Uterus (tissue), 4 donors: ENCODE measurements around the gene CTNND2. TPM values are rescaled to one million over a fixed set of nuclear protein-coding genes. Genes with fewer than 3 reads are reported as not detected.

Source experiments
- DNase-seq, 2 donors: peaks; one replicate each; pipeline ENCODE4 v3.0.0-alpha.2; 2019 to 2020
- H3K27ac ChIP-seq, 2 donors: fragments of 200-600 bp; sonication (generic); 1 replicate in 1 of 2; 2 replicates in 1 of 2; pipeline ENCODE4 v1.5.1; 2016 to 2018
- H3K27me3 ChIP-seq, 2 donors: fragments of 200-600 bp; sonication (generic); one replicate each; pipeline ENCODE4 v1.5.1; 2018 to 2019; ENCODE audit warnings: control low read depth in 1 of 2
- H3K36me3 ChIP-seq, 2 donors: fragments of 200-600 bp; sonication (generic); one replicate each; pipeline ENCODE4 v1.5.1; 2019; ENCODE audit warnings: control low read depth in 1 of 2
- H3K4me1 ChIP-seq, 2 donors: fragments of 200-600 bp; sonication (generic); one replicate each; pipeline ENCODE4 v1.5.1; 2018 to 2019; ENCODE audit warnings: control low read depth in 1 of 2
- H3K4me3 ChIP-seq, 2 donors: fragments of 200-600 bp; sonication (generic); 1 replicate in 1 of 2; 2 replicates in 1 of 2; pipeline ENCODE4 v1.5.1; 2018 to 2019; ENCODE audit warnings: mild to moderate bottlenecking in 1 of 2
- H3K9me3 ChIP-seq, 2 donors: fragments of 200-600 bp; sonication (generic); one replicate each; pipeline ENCODE4 v1.5.1; 2019; ENCODE audit warnings: control low read depth in 1 of 2
- CTCF ChIP-seq, 4 experiments: fragments of 200-600 bp in 2 of 4; fragments of 450-650 bp in 2 of 4; sonication (generic) in 2 of 4; IDR thresholded peaks; one replicate each; pipeline ENCODE4 v1.5.1; 2016 to 2019; ENCODE audit warnings: antibody characterized with exemption in 4 of 4, mild to moderate bottlenecking in 2 of 4, moderate library complexity in 1 of 4
- POLR2A ChIP-seq, 2 donors: fragments of 450-650 bp; IDR thresholded peaks; one replicate each; pipeline ENCODE4 v1.6.1; 2016; ENCODE audit warnings: antibody characterized with exemption in 2 of 2, mild to moderate bottlenecking in 1 of 2, moderate library complexity in 1 of 2
- intact Hi-C: fragments of 100-400 bp; cut with DNase I; formaldehyde crosslinking; loops from one replicate; pipeline ENCODE4 v1.15.1; 2023; ENCODE audit warnings: low total_unique reads
- total RNA-seq, 4 donors: library from RNA; depleted of rRNA in 3 of 4; stranded (reverse); fragments of >200 nt in 3 of 4; gene quantifications; one replicate each; pipeline versions ENCODE4 v1.1.0 to v1.2.4, GENCODE V29; 2014 to 2023
- donor health status: DM: yes; HTN: yes; CAD: no.

The CTNND2 gene
- total RNA-seq, 4 donors from 2014 or later, result 0.49 to 1.2 TPM; not detected in 2

DNA sequence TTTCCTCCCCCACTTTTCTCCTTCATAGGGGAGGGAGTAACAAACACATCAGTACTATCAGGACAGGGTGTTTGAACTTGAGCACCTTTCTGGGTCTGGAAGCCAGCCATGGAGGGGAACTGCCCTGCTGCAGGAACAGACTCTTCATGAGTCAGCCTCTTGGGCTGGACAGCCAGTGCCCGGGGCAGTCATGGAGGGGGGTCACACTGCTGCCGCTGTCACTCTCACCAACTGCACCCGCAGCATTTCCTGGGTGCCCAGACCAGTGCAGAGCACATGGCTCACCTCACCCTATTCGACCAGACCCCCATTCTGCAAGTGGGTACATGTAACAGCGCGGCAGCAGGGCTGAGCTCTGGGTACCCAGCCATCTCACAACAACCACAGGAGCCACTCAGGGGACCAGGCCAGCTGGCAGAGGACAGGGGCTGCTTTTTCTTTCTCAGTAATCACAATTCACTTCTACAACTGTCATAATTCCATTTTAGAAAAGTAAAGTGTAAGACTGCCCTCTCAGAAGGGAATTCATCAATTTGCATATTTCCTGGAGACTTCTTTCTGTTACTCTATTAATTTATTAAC is 118.4 kb downstream of the CTNND2 start:
- no peak overlapping the region for H3K27ac ChIP-seq
- H3K9me3 ChIP-seq, result no peaks in the 10 kb centered on the region
- TF ChIP-seq POLR2A (IDR thresholded peaks at IDR 0.05), result no peak
- TF ChIP-seq CTCF (IDR thresholded peaks at IDR 0.05), result no peak
- H3K27me3 ChIP-seq, result no peaks in the 10 kb centered on the region
- no peaks in the 10 kb centered on the region for H3K4me1 ChIP-seq
- H3K36me3 ChIP-seq, result no peaks in the 10 kb centered on the region
- no peak for DNase-seq
- H3K4me3 ChIP-seq, result no peak overlapping the region
- intact Hi-C loops, result no loop called here

GRCh38 chr5:11780641-11781345 is 123.5 kb downstream of the CTNND2 start:
- Histone ChIP-seq H3K4me3 (no peak overlapping the region), H3K9me3 (no peaks in the 10 kb centered on the region), H3K4me1 (no peaks in the 10 kb centered on the region), H3K36me3 (no peaks in the 10 kb centered on the region), H3K27ac (no peak overlapping the region), H3K27me3 (no peaks in the 10 kb centered on the region)
- TF ChIP-seq CTCF (IDR thresholded peaks at IDR 0.05) (no peak), POLR2A (IDR thresholded peaks at IDR 0.05) (no peak)
- intact Hi-C loops, result no loop called here
- no peak for DNase-seq

DNA sequence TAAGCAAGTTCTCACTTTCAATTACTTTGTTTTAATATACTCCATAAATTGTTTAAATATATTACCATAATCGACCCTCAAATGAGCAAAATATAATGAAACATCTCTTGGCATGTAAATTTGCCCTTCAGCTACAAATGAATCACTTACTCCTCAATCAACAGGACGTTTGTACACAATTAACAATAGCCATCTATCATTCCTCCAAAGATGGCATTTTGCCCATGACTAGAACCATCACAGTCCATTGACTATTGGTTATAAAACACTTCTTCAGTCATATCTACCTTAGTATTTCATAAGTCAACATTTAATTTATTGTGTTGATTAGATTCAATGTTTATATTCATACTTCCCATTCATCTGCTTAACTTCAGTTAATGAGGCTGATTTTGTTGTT is 127.2 kb downstream of the CTNND2 start:
- intact Hi-C loops, result no loop called here
- Histone ChIP-seq H3K27me3 (no peaks in the 10 kb centered on the region), H3K9me3 (no peaks in the 10 kb centered on the region), H3K27ac (no peak overlapping the region), H3K36me3 (no peaks in the 10 kb centered on the region), H3K4me3 (no peak overlapping the region), H3K4me1 (no peaks in the 10 kb centered on the region)
- no peak for TF ChIP-seq CTCF (IDR thresholded peaks at IDR 0.05)
- TF ChIP-seq POLR2A (IDR thresholded peaks at IDR 0.05), result no peak
- DNase-seq, result no peak

GRCh38 chr5:11770310-11770709 is 133.9 kb downstream of the CTNND2 start:
- no peak overlapping the region for H3K4me3 ChIP-seq
- H3K27ac ChIP-seq, result no peak overlapping the region
- no peaks in the 10 kb centered on the region for H3K9me3 ChIP-seq
- no peaks in the 10 kb centered on the region for H3K27me3 ChIP-seq
- no peaks in the 10 kb centered on the region for H3K36me3 ChIP-seq
- intact Hi-C loops, result no loop called here
- DNase-seq, result no peak
- no peaks in the 10 kb centered on the region for H3K4me1 ChIP-seq
- no peak for TF ChIP-seq POLR2A (IDR thresholded peaks at IDR 0.05)
- TF ChIP-seq CTCF (IDR thresholded peaks at IDR 0.05), result no peak

GRCh38 chr5:11760934-11761603 is 143.2 kb downstream of the CTNND2 start:
- H3K9me3 ChIP-seq, result no peaks in the 10 kb centered on the region
- intact Hi-C loops, result no loop called here
- no peaks in the 10 kb centered on the region for H3K4me1 ChIP-seq
- no peak overlapping the region for H3K27ac ChIP-seq
- H3K36me3 ChIP-seq, result no peaks in the 10 kb centered on the region
- H3K4me3 ChIP-seq, result no peak overlapping the region
- TF ChIP-seq POLR2A (IDR thresholded peaks at IDR 0.05), result no peak
- TF ChIP-seq CTCF (IDR thresholded peaks at IDR 0.05), result no peak
- no peak for DNase-seq
- H3K27me3 ChIP-seq, result no peaks in the 10 kb centered on the region
